Central memory CD8-positive, alpha-beta T cell (primary cell): ENCODE data around the gene WNT4.
A peak's percentile ranks its signal among the peaks of the same experiment; 100 is the strongest.

Source experiments
- ATAC-seq: fragments of 150-1000 bp; cut with Tn5 transposase; replicated peaks from 2 replicates; pipeline ENCODE4 v1.10.0; 2022; ENCODE audit warnings: mild to moderate bottlenecking, moderate FRiP score, moderate number of reproducible peaks; ENCODE audit not compliant: poor library complexity, severe bottlenecking; ENCODE audit errors: extremely low read depth
- DNase-seq, 2 donors: peaks; one replicate each; pipeline ENCODE4 v3.0.0; 2021; ENCODE audit warnings: low spot score in 2 of 2
- H3K27ac Mint-ChIP-seq: one replicate; pipeline ENCODE4 v1.8.0; 2022; ENCODE audit warnings: low read depth, mild to moderate bottlenecking, moderate library complexity, mixed read lengths
- H3K27me3 Mint-ChIP-seq: one replicate; pipeline ENCODE4 v1.8.0; 2022; ENCODE audit warnings: mixed read lengths
- H3K36me3 Mint-ChIP-seq: one replicate; pipeline ENCODE4 v1.8.0; 2022; ENCODE audit warnings: mild to moderate bottlenecking, moderate library complexity, mixed read lengths; ENCODE audit not compliant: insufficient read depth
- H3K4me1 Mint-ChIP-seq: one replicate; pipeline ENCODE4 v1.8.0; 2022; ENCODE audit warnings: mixed read lengths
- H3K4me3 Mint-ChIP-seq: one replicate; pipeline ENCODE4 v1.8.0; 2022; ENCODE audit warnings: mild to moderate bottlenecking, moderate library complexity, mixed read lengths
- H3K9me3 Mint-ChIP-seq: one replicate; pipeline ENCODE4 v1.8.0; 2022; ENCODE audit warnings: mixed read lengths

WNT4 gene

DNA sequence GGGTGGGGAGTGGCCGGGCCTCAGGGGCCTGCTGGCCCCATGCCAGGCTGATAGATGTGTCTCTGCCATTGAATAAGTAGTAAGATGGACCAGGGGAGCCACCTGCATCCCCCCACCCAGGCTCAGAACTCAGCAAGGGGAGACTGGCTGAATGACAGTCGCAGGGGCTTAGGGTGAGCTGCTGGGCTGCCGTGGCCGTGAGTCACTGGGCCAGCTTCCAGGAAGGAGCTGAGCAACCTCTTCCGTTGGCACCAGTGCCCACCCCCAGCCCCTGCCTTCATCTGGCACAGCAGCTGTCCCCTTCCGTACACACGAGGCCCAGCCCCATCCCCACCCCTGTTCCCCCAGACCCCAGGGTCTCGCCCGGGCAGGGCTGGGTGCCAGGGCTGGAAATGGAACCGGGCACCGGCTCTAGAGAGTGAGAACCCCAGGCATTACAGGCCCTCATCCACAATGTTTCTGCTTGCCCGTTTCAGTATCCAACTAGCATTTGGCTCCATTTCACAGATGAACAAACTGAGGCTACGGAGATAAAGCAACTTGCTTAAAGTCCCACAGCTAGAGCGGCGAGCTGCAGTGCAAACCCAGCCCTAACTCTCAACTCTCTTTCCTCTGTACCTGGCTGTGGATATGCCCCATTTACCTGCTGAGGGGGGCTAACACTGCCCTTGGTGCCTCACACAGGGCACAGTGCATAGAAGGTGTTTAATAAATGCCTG is 10.2 kb downstream of the WNT4 start:
- Mint-ChIP-seq H3K4me3 (no peak overlapping the region), H3K36me3 (no peaks in the 10 kb centered on the region), H3K27ac (no peak overlapping the region), H3K9me3 (no peaks in the 10 kb centered on the region), H3K27me3 (no peaks in the 10 kb centered on the region), H3K4me1 (no peaks in the 10 kb centered on the region)
- DNase-seq (no peak), ATAC-seq (no peak)

GRCh38 chr1:22131875-22132486 is 10.9 kb downstream of the WNT4 start:
- no peak overlapping the region for H3K4me3 Mint-ChIP-seq
- DNase-seq (peak; percentile 20 to 44), ATAC-seq (peak; percentile 46)
- H3K27ac Mint-ChIP-seq = no peak overlapping the region
- no peaks in the 10 kb centered on the region for H3K4me1 Mint-ChIP-seq
- H3K9me3 Mint-ChIP-seq = no peaks in the 10 kb centered on the region
- no peaks in the 10 kb centered on the region for H3K36me3 Mint-ChIP-seq
- no peaks in the 10 kb centered on the region for H3K27me3 Mint-ChIP-seq

GRCh38 chr1:22131062-22131461 is 11.8 kb downstream of the WNT4 start:
- no peak overlapping the region for H3K27ac Mint-ChIP-seq
- H3K4me1 Mint-ChIP-seq = no peaks in the 10 kb centered on the region
- no peak overlapping the region for H3K4me3 Mint-ChIP-seq
- no peak for ATAC-seq
- H3K27me3 Mint-ChIP-seq = no peaks in the 10 kb centered on the region
- H3K36me3 Mint-ChIP-seq = no peaks in the 10 kb centered on the region
- H3K9me3 Mint-ChIP-seq = no peaks in the 10 kb centered on the region
- DNase-seq = no peak

DNA sequence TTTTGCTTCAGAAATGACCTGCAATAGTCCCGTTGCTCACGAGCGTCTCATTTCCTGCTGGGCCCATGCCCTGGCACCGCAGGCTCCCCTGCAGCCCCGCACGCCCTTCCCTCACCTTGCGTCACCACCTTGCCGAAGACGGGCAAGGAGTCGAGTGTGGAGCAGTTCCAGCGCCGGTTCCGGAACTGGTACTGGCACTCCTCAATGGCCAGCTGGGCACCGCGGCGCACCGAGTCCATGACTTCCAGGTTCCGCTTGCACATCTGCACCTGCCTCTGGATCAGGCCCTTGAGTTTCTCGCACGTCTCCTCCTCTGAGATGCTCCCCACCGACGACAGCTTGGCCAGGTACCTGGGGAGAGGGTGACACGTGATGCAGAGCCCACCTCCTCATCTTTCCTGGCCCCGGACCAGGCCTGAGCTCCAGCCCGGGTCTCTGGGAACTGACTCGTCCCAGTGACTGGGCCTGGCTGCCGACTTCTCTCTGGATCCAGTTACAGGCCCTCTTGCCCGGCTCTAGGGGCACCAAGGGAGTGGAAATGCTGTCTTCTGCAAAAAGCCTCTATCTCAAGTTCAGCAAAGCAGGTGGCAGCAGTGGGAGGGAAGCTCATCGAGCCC is 13.3 kb downstream of the WNT4 start:
- no peaks in the 10 kb centered on the region for H3K4me1 Mint-ChIP-seq
- ATAC-seq (no peak), DNase-seq (no peak)
- no peak overlapping the region for H3K27ac Mint-ChIP-seq
- no peaks in the 10 kb centered on the region for H3K27me3 Mint-ChIP-seq
- no peaks in the 10 kb centered on the region for H3K36me3 Mint-ChIP-seq
- no peaks in the 10 kb centered on the region for H3K9me3 Mint-ChIP-seq
- no peak overlapping the region for H3K4me3 Mint-ChIP-seq

- no peak for DNase-seq
- H3K4me1 Mint-ChIP-seq = no peaks in the 10 kb centered on the region
- H3K27me3 Mint-ChIP-seq = no peaks in the 10 kb centered on the region
- H3K9me3 Mint-ChIP-seq = no peaks in the 10 kb centered on the region
- no peak for ATAC-seq
- no peak overlapping the region for H3K4me3 Mint-ChIP-seq
- H3K36me3 Mint-ChIP-seq = peaks cover 1% of the 10 kb centered on the region
- no peak overlapping the region for H3K27ac Mint-ChIP-seq
Observed at GRCh38 chr1:22128392-22128791, 14.5 kb downstream of the WNT4 start.

DNA sequence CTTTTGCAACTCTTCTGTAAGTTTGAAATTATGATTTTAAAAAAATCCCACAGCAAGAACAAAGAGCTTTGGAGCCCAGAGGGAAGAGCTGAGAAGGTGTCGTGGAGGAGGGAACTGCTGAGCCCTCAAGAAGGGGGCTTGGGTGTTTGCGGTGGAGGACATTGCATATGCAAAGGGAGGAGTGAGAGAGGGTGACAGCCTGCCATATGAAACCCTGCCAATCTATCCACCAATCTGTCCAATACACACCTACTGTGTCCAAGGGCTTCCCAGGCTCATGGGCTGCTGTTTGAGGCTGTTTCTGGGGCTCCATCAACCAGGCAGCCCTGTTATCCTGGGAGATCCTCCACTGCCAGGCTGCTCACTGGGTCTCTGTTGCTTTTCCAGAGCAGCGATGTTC is 15.2 kb downstream of the WNT4 start:
- no peaks in the 10 kb centered on the region for H3K4me1 Mint-ChIP-seq
- H3K27ac Mint-ChIP-seq = no peak overlapping the region
- ATAC-seq (no peak), DNase-seq (no peak)
- H3K9me3 Mint-ChIP-seq = no peaks in the 10 kb centered on the region
- peaks cover 1% of the 10 kb centered on the region for H3K36me3 Mint-ChIP-seq
- no peak overlapping the region for H3K4me3 Mint-ChIP-seq
- H3K27me3 Mint-ChIP-seq = no peaks in the 10 kb centered on the region

- Mint-ChIP-seq H3K4me1 (no peaks in the 10 kb centered on the region), H3K4me3 (no peak overlapping the region), H3K36me3 (peaks cover 1% of the 10 kb centered on the region), H3K9me3 (no peaks in the 10 kb centered on the region), H3K27me3 (no peaks in the 10 kb centered on the region), H3K27ac (no peak overlapping the region)
- DNase-seq (no peak), ATAC-seq (no peak)
Observed at GRCh38 chr1:22127248-22127647, 15.6 kb downstream of the WNT4 start.

GRCh38 chr1:22126531-22126930 is 16.4 kb downstream of the WNT4 start:
- H3K27me3 Mint-ChIP-seq = no peaks in the 10 kb centered on the region
- H3K36me3 Mint-ChIP-seq = peaks cover 1% of the 10 kb centered on the region
- H3K4me3 Mint-ChIP-seq = no peak overlapping the region
- H3K4me1 Mint-ChIP-seq = no peaks in the 10 kb centered on the region
- no peak for DNase-seq
- no peaks in the 10 kb centered on the region for H3K9me3 Mint-ChIP-seq
- no peak overlapping the region for H3K27ac Mint-ChIP-seq
- no peak for ATAC-seq

- no peak for DNase-seq
- Mint-ChIP-seq H3K4me1 (no peaks in the 10 kb centered on the region), H3K36me3 (peaks cover 4% of the 10 kb centered on the region), H3K9me3 (no peaks in the 10 kb centered on the region), H3K27me3 (no peaks in the 10 kb centered on the region), H3K27ac (no peak overlapping the region), H3K4me3 (no peak overlapping the region)
- no peak for ATAC-seq
Observed at GRCh38 chr1:22124592-22125229, 18.2 kb downstream of the WNT4 start.

GRCh38 chr1:22123901-22124404 is 18.9 kb downstream of the WNT4 start:
- DNase-seq (no peak), ATAC-seq (no peak)
- peaks cover 7% of the 10 kb centered on the region for H3K36me3 Mint-ChIP-seq
- peaks cover under 1% of the 10 kb centered on the region for H3K4me1 Mint-ChIP-seq
- no peaks in the 10 kb centered on the region for H3K9me3 Mint-ChIP-seq
- H3K4me3 Mint-ChIP-seq = no peak overlapping the region
- no peaks in the 10 kb centered on the region for H3K27me3 Mint-ChIP-seq
- no peak overlapping the region for H3K27ac Mint-ChIP-seq

- Mint-ChIP-seq H3K4me1 (peaks cover 4% of the 10 kb centered on the region), H3K27me3 (no peaks in the 10 kb centered on the region), H3K4me3 (no peak overlapping the region), H3K27ac (no peak overlapping the region), H3K36me3 (peaks cover 7% of the 10 kb centered on the region), H3K9me3 (no peaks in the 10 kb centered on the region)
- DNase-seq (no peak), ATAC-seq (no peak)
Observed at GRCh38 chr1:22123071-22123390, 19.9 kb downstream of the WNT4 start.

GRCh38 chr1:22122273-22123070 is 20.4 kb downstream of the WNT4 start:
- no peak overlapping the region for H3K4me3 Mint-ChIP-seq
- H3K27ac Mint-ChIP-seq = no peak overlapping the region
- no peaks in the 10 kb centered on the region for H3K27me3 Mint-ChIP-seq
- no peak for ATAC-seq
- DNase-seq = no peak
- peaks cover 4% of the 10 kb centered on the region for H3K4me1 Mint-ChIP-seq
- H3K36me3 Mint-ChIP-seq = peaks cover 7% of the 10 kb centered on the region
- no peaks in the 10 kb centered on the region for H3K9me3 Mint-ChIP-seq
